WTC11 (cell line): ENCODE results near the gene KCNK18. TPM values are rescaled to one million over a fixed set of nuclear protein-coding genes. Genes with fewer than 3 reads are reported as not detected.

Source experiments
- ATAC-seq: fragments of 200-7000 bp; cut with Tn5 transposase; 2 replicates; pipeline ENCODE4 v1.10.0; 2021; ENCODE audit warnings: mild to moderate bottlenecking, moderate library complexity
- CTCF ChIA-PET: fragments of 300-600 bp; sonication (Branson Sonifier 250); formaldehyde crosslinking; loops from one replicate; lab custom pipeline; 2021; ENCODE audit warnings: antibody characterized with exemption; lab: Charles Lee
- POLR2A ChIA-PET: fragments of 350-600 bp; sonication (Branson Sonifier 250); formaldehyde crosslinking; loops from one replicate; lab custom pipeline; 2021; ENCODE audit warnings: antibody characterized with exemption; lab: Charles Lee
- DNase-seq: peaks from one replicate; pipeline ENCODE4 v3.0.0; 2021; ENCODE audit warnings: low spot score
- H3K27ac Mint-ChIP-seq: 2 replicates; pipeline ENCODE4 v1.8.0; 2021; ENCODE audit warnings: mixed read lengths
- H3K27me3 Mint-ChIP-seq: 2 replicates; pipeline ENCODE4 v1.8.0; 2021; ENCODE audit warnings: low read depth, mild to moderate bottlenecking, moderate library complexity, mixed read lengths
- H3K36me3 Mint-ChIP-seq: 2 replicates; pipeline ENCODE4 v1.8.0; 2021; ENCODE audit warnings: mixed read lengths
- H3K4me1 Mint-ChIP-seq: 2 replicates; pipeline ENCODE4 v1.8.0; 2022; ENCODE audit warnings: mixed read lengths
- H3K4me3 Mint-ChIP-seq: 2 replicates; pipeline ENCODE4 v1.8.0; 2021; ENCODE audit warnings: mild to moderate bottlenecking, moderate library complexity, mixed read lengths
- H3K9me3 Mint-ChIP-seq: 2 replicates; pipeline ENCODE4 v1.8.0; 2021; ENCODE audit warnings: mixed read lengths
- ATF6 ChIP-seq: sonication (generic); formaldehyde crosslinking; IDR thresholded peaks from 2 replicates; pipeline ENCODE4 v1.8.1; 2023; ENCODE audit warnings: mild to moderate bottlenecking, missing genetic modification reagents
- FOXK1 ChIP-seq: sonication (generic); formaldehyde crosslinking; IDR thresholded peaks from 2 replicates; pipeline ENCODE4 v1.8.0; 2022; ENCODE audit warnings: mild to moderate bottlenecking, moderate library complexity, missing genetic modification reagents
- FOXP1 ChIP-seq: sonication (generic); formaldehyde crosslinking; IDR thresholded peaks from 2 replicates; pipeline ENCODE4 v1.8.0; 2022; ENCODE audit warnings: missing genetic modification reagents, mild to moderate bottlenecking, moderate library complexity, borderline replicate concordance
- JAZF1 ChIP-seq: fragments of 250-450 bp; sonication (Bioruptor Pico); IDR thresholded peaks from 2 replicates; pipeline ENCODE4 v1.9.0; 2021; ENCODE audit warnings: moderate library complexity, mild to moderate bottlenecking, inconsistent platforms
- KAT7 ChIP-seq: sonication (generic); formaldehyde crosslinking; IDR thresholded peaks from 2 replicates; pipeline ENCODE4 v1.8.1; 2023; ENCODE audit warnings: missing genetic modification reagents, mild to moderate bottlenecking, borderline replicate concordance
- MXD4 ChIP-seq: fragments of 250-450 bp; sonication (Bioruptor Pico); IDR thresholded peaks from 2 replicates; pipeline ENCODE4 v1.8.0; 2021; ENCODE audit warnings: mild to moderate bottlenecking, moderate library complexity, borderline replicate concordance
- NFATC4 ChIP-seq: fragments of 250-450 bp; sonication (Bioruptor Pico); IDR thresholded peaks from 2 replicates; pipeline ENCODE4 v1.9.0; 2021; ENCODE audit warnings: mild to moderate bottlenecking
- RORB ChIP-seq: fragments of 250-450 bp; sonication (Bioruptor Pico); IDR thresholded peaks from 2 replicates; pipeline ENCODE4 v1.9.0; 2021; ENCODE audit warnings: mild to moderate bottlenecking
- ZMAT4 ChIP-seq: fragments of 250-450 bp; sonication (Bioruptor Pico); IDR thresholded peaks from 2 replicates; pipeline ENCODE4 v1.9.0; 2021; ENCODE audit warnings: mild to moderate bottlenecking
- ZNF263 ChIP-seq: sonication (generic); formaldehyde crosslinking; IDR thresholded peaks from 2 replicates; pipeline ENCODE4 v1.8.1; 2022; ENCODE audit warnings: low read depth, mild to moderate bottlenecking, moderate library complexity, missing genetic modification reagents
- ZNF281 ChIP-seq: sonication (generic); formaldehyde crosslinking; IDR thresholded peaks from 2 replicates; pipeline ENCODE4 v1.8.0; 2023; ENCODE audit warnings: mild to moderate bottlenecking, missing genetic modification reagents
- ZNF396 ChIP-seq: fragments of 250-450 bp; sonication (Bioruptor Pico); IDR thresholded peaks from 2 replicates; pipeline ENCODE4 v1.8.0; 2021; ENCODE audit warnings: mild to moderate bottlenecking, moderate library complexity, borderline replicate concordance
- total RNA-seq: library from RNA; stranded (reverse); gene quantifications from 3 replicates; pipeline ENCODE4 v1.2.3, GENCODE V29; 2021
- TF ChIP-seq, protein P1 (sequence below): sonication (generic); formaldehyde crosslinking; IDR thresholded peaks from 2 replicates; pipeline ENCODE4 v1.8.1; 2022; ENCODE audit warnings: missing genetic modification reagents, borderline replicate concordance
- TF ChIP-seq, protein P2 (sequence below): sonication (generic); formaldehyde crosslinking; IDR thresholded peaks from 2 replicates; pipeline ENCODE4 v1.8.1; 2023; ENCODE audit warnings: mild to moderate bottlenecking, missing genetic modification reagents
- TF ChIP-seq, protein P3 (sequence below): fragments of 250-450 bp; sonication (Bioruptor Pico); IDR thresholded peaks from 2 replicates; pipeline ENCODE4 v2.1.2; 2022; ENCODE audit warnings: mild to moderate bottlenecking, moderate library complexity

KCNK18 gene
- total RNA-seq, 1 experiment from 2014 or later = not detected

- TF ChIP-seq ZMAT4 (CRISPR knock-in tag) (no peak), ZNF281 (no peak), KAT7 (CRISPR knock-in tag) (no peak), NFATC4 (CRISPR knock-in tag) (no peak), ATF6 (no peak), ZNF263 (CRISPR knock-in tag) (no peak)
- TF ChIP-seq, protein P1, sequence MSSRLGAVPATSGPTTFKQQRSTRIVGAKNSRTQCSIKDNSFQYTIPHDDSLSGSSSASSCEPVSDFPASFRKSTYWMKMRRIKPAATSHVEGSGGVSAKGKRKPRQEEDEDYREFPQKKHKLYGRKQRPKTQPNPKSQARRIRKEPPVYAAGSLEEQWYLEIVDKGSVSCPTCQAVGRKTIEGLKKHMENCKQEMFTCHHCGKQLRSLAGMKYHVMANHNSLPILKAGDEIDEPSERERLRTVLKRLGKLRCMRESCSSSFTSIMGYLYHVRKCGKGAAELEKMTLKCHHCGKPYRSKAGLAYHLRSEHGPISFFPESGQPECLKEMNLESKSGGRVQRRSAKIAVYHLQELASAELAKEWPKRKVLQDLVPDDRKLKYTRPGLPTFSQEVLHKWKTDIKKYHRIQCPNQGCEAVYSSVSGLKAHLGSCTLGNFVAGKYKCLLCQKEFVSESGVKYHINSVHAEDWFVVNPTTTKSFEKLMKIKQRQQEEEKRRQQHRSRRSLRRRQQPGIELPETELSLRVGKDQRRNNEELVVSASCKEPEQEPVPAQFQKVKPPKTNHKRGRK = no peak
- Mint-ChIP-seq H3K27me3 (no peaks in the 10 kb centered on the region), H3K4me3 (no peak overlapping the region), H3K27ac (no peak overlapping the region; the same call in 1 of the 2 replicates), H3K4me1 (peaks cover 42% of the 10 kb centered on the region), H3K9me3 (no peaks in the 10 kb centered on the region), H3K36me3 (no peaks in the 10 kb centered on the region)
- ChIA-PET CTCF (interaction anchor here (1.0 kb wide), 1 partner anchor 64 kb away, joined by 3 read pairs; no protein-coding TSS in a partner anchor), POLR2A (no interaction called here)
- no peak for ATAC-seq
- DNase-seq = no peak
These were observed 57.8 kb downstream of the KCNK18 start for GRCh38 chr10:117254774-117255735.

GRCh38 chr10:117255835-117256460 lies 58.7 kb downstream of the KCNK18 start:
- H3K4me1 Mint-ChIP-seq = peaks cover 46% of the 10 kb centered on the region
- no peak overlapping the region for H3K4me3 Mint-ChIP-seq
- no peak overlapping the region for H3K27ac Mint-ChIP-seq
- H3K9me3 Mint-ChIP-seq = no peaks in the 10 kb centered on the region
- CTCF ChIA-PET = interaction anchor here (1.0 kb wide), 1 partner anchor 63 kb away, joined by 3 read pairs; no protein-coding TSS in a partner anchor
- TF ChIP-seq MXD4 = no peak
- no peak for TF ChIP-seq FOXK1 (CRISPR knock-in tag)
- no peaks in the 10 kb centered on the region for H3K27me3 Mint-ChIP-seq
- DNase-seq (no peak), ATAC-seq (no peak)
- POLR2A ChIA-PET = no interaction called here
- H3K36me3 Mint-ChIP-seq = no peaks in the 10 kb centered on the region

- no peak for DNase-seq
- no peaks in the 10 kb centered on the region for H3K36me3 Mint-ChIP-seq
- H3K27me3 Mint-ChIP-seq = no peaks in the 10 kb centered on the region
- no peak for TF ChIP-seq FOXP1 (CRISPR knock-in tag)
- no peak for TF ChIP-seq RORB
- no peak for TF ChIP-seq ZNF396 (CRISPR knock-in tag)
- no peak for TF ChIP-seq JAZF1 (CRISPR knock-in tag)
- TF ChIP-seq, protein P2, sequence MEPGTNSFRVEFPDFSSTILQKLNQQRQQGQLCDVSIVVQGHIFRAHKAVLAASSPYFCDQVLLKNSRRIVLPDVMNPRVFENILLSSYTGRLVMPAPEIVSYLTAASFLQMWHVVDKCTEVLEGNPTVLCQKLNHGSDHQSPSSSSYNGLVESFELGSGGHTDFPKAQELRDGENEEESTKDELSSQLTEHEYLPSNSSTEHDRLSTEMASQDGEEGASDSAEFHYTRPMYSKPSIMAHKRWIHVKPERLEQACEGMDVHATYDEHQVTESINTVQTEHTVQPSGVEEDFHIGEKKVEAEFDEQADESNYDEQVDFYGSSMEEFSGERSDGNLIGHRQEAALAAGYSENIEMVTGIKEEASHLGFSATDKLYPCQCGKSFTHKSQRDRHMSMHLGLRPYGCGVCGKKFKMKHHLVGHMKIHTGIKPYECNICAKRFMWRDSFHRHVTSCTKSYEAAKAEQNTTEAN (CRISPR knock-in tag) = no peak
- TF ChIP-seq, protein P3, sequence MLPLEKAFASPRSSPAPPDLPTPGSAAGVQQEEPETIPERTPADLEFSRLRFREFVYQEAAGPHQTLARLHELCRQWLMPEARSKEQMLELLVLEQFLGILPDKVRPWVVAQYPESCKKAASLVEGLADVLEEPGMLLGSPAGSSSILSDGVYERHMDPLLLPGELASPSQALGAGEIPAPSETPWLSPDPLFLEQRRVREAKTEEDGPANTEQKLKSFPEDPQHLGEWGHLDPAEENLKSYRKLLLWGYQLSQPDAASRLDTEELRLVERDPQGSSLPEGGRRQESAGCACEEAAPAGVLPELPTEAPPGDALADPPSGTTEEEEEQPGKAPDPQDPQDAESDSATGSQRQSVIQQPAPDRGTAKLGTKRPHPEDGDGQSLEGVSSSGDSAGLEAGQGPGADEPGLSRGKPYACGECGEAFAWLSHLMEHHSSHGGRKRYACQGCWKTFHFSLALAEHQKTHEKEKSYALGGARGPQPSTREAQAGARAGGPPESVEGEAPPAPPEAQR (CRISPR knock-in tag) = no peak
- TF ChIP-seq, all 79 proteins: peak for 0
- ChIA-PET CTCF (no interaction called here), POLR2A (no interaction called here)
- no peaks in the 10 kb centered on the region for H3K9me3 Mint-ChIP-seq
- ATAC-seq = no peak
- H3K4me3 Mint-ChIP-seq = no peak overlapping the region
- H3K27ac Mint-ChIP-seq = no peak overlapping the region
- peaks cover 38% of the 10 kb centered on the region for H3K4me1 Mint-ChIP-seq
These were observed 59.6 kb downstream of the KCNK18 start for GRCh38 chr10:117256910-117257309.
